Esophagus squamous epithelium (tissue), 4 donors: ENCODE data around the gene TBC1D19.

ENCODE experiments used
- CTCF ChIP-seq, 6 experiments: fragments of 450-650 bp in 4 of 6; fragments of 200-600 bp in 2 of 6; sonication (generic) in 2 of 6; IDR thresholded peaks; one replicate each; pipeline ENCODE4 v1.5.1; 2016 to 2019; ENCODE audit warnings: antibody characterized with exemption in 6 of 6, mild to moderate bottlenecking in 4 of 6, moderate library complexity in 4 of 6
- POLR2A ChIP-seq, 4 donors: fragments of 450-650 bp; IDR thresholded peaks; one replicate each; pipeline ENCODE4 v1.6.1; 2017; ENCODE audit warnings: antibody characterized with exemption in 4 of 4, mild to moderate bottlenecking in 4 of 4, moderate library complexity in 3 of 4

GRCh38 chr4:26749867-26750266 is 166.0 kb downstream of the TBC1D19 start:
- TF ChIP-seq CTCF (IDR thresholded peaks at IDR 0.05): no peak
- no peak for TF ChIP-seq POLR2A (IDR thresholded peaks at IDR 0.05)
